ENCODE results near the gene BPIFB1.

BPIFB1 gene

DNA sequence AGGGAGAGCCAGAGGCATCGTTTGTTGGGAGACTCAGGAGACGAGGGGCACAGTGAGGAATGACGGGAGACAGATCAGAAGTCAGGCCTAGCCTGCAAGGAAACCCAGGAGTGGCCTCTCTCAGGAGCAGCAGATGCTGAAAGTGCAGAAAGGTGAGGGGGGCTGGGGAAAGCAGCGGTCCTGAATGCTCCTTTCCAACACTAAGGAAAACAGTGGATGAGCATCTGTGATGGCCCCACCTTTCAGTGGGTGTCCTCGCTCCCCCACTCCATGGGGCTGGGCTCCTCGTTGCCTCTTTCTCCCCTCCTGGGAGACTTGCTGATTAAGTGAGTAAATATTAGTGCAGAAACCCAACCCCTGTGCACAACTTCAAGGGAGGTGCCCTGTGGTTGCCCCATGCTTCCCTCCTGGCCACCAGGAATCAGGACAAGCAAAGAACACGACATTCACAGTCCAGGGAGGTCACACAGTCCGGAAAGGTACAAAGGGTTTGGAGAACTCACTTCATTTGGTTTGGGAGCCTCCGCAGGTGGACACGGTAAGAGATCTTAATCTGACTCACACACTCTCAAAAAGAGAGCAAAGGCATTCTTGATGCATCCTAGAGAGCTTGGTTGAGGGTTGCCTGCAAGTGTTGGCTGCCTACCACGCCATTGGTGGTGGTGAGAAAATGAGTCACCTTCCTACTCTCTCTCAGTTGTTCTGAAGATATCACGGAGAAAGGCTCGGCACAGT lies 9.7 kb upstream of the BPIFB1 start:
- no peak for DNase-seq

GRCh38 chr20:33275215-33275614 lies 7.8 kb upstream of the BPIFB1 start:
- DNase-seq, result no peak

DNA sequence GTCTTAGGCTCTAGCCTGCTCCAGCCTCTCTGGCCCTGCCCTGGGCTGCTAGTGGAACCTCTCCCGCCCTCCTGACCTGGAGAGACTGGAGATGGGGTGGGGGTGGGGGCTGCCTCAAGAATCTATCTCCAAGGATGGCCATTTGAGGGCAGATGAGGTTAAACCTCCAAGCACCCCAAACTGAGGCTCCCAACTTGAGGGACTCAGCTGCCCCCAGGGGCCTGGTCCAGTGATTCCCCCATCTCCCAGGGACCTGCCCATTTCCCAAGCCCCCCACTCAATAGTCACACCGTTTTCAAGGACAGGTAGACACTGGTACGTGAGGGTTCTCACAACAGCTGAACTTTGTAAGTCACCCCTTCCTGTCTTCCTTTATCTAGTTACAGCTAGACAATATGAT lies 7.1 kb upstream of the BPIFB1 start:
- DNase-seq, result no peak

GRCh38 chr20:33276303-33277113 lies 6.5 kb upstream of the BPIFB1 start:
- DNase-seq, result no peak

DNA sequence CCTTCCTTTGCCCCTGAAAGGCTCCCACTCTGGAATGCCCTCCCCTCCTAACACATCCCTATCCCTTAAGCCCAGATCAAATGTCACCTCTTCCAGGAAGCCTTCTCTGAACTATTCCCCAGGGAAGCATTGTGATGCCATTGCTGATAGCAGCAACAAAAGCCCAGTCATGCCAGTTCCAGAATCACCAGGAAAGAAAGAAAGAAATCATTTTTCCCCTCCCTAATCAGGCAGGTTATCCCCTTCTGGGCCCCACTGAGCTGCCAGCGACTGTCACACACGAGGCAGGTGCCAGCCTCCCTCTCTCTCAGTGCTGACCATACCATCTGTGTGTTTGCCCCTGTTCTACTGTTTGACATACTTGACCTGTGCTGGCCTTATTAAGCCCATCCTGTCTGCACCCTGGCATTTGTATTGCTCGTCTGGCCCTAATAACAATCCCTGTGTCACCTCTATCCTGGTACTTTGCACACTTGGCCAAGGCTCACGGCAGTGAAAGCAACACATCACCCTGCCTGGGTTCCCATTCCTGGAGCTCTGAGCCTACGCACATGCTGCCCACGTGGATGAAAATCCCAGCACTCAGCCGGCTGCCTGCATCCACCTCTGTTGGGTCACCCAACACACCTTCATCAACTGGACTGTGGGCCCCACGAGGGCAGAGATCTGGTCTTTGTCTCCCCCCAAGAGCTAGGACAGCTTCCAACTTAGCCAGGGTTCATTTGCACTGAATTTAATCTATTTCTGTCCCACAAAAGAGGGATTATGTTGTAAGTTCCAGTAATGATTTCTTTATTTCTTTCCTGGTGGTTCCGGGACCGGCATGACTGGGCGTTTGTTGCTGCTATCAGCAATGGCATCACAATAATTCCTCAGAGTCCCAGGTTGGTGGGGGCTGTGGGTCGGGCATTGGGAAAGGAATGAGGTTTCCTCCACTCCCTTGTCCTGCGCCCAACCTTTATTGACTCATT lies 5.3 kb upstream of the BPIFB1 start:
- DNase-seq, result no peak

- DNase-seq, result no peak
Measured at GRCh38 chr20:33278700-33279099, 4.3 kb upstream of the BPIFB1 start.

- DNase-seq, result no peak
Measured at GRCh38 chr20:33279261-33279910, 3.6 kb upstream of the BPIFB1 start.

DNA sequence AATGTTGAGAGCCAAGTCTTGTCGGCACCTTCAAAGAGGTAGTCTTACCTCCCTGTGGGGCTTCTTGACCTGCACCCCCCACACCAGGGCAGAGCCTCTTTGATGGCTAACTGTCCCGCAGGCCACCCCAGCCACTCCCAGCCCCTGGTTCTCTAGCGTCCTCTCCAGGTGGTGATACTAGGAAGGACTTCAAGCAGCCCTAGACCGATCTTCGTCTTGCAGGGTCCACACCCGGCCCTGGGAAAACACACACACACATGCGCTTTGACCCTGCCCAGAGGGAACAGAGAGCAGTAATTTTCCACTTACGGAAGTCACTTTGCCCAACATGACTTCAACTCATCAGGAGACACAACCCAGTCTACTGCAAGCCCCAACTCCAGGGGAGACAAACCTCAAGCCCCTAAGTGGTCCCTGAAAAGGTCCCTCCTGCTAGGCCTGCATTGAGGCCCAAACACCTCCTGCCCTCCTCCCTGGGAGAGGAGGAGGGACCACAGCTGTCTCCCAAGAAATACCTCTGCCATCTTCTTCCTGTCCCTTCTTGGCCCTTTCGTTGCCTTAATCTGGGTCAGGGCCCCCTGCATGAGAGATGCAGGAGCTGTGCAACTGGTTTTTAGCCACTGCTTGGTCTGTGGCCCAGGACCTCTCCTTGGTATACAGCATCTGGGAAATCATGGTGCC lies 2.9 kb upstream of the BPIFB1 start:
- no peak for DNase-seq

- no peak for DNase-seq
Measured at GRCh38 chr20:33280775-33281174, 2.2 kb upstream of the BPIFB1 start.

DNA sequence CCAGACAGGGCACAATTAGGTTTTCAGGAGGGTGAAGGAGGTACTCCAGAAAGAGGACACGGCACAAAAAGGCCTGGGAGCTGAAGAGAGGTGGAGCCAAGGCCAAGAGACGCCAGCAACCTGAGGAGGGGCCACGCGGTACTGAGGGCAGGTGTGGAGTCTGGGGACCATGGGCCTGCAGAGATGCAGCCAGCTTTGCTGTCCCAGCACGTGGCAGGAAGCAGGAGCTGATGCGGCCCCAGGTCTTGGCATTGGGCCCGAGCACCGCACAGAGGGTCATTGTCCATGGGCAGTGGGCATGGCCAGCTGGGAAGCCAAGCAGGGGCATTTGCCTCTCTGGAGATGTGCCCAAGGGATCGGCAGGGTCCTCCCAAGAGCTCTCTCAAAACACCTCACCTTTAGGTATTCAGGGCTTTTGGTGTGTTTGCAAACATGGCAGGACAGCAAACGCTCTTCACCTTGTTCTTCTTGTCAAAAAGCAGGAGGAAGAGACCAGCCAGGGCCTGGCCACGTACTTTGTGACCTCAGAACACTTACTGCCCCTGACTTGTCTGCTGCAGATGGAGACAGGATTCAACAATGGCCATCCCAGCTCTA lies 1.4 kb upstream of the BPIFB1 start:
- no peak for DNase-seq

- no peak for DNase-seq
Measured at GRCh38 chr20:33282196-33282934, 649 bp upstream of the BPIFB1 start.

DNA sequence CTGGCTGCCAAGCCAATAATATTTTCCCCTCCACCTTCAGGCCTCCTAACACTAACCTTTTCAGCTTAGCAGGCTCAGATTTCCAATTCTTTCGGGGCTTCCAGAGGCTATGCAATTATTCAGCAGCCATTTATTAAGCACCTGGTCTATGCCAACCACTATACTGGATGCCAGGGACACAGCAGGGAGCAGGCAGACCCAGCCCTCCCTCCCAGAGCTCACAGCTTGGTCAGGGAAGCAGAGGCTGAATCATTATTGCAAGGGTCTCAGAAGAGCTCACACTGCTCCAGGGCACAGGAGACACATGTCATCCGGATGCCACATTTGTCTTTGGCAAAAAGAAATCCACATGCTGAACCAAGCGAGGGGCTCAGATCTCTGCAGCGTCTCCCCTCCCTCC lies 1.3 kb downstream of the BPIFB1 start:
- no peak for DNase-seq

DNA sequence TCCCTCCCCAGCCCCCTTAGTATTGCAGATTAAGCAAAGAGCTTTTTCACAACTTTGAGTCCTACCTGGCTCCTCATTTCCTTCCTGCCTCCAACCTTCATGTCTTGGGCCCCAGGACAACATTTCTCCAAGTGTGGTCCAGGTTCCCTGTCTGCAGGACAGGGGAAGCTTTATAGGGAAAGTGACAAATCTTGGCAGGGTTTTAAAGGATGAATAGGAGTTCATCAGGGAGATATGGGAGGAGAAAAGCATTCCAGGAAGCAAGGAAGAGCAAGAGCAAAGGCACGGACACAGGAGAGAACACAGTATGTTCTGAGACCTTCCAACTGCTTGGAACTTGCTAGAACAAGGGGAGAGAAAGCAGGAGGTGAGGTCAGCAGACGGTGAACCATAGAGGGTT lies 1.9 kb downstream of the BPIFB1 start:
- DNase-seq, result no peak

DNA sequence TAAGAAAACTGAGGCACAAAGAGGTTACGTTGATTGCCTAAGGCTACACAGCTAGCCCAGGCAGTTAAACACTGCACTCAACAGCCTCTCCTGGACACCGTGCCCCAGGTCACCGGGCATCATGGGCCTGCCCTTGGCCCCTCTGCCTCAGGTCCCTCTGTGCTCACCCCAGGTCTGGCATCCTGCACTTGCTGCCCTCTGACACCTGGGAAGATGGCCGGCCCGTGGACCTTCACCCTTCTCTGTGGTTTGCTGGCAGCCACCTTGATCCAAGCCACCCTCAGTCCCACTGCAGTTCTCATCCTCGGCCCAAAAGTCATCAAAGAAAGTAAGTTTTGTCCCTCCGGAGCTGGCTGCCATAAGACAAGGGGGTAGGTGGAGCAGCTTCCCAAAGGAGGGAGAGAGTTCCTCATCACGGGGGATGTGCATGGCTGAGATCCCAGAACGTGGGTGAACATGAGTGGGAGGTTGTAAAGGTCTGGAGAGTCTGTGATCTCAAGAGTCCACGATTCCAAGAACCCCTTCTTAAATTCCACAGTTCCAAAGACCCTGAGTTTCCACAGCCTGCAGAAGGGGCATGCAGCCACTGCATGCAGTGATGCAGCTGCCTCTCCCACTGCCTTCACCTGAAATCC lies 3.0 kb downstream of the BPIFB1 start:
- DNase-seq, result no peak

- DNase-seq, result no peak
Measured at GRCh38 chr20:33287884-33288283, 4.9 kb downstream of the BPIFB1 start.

DNA sequence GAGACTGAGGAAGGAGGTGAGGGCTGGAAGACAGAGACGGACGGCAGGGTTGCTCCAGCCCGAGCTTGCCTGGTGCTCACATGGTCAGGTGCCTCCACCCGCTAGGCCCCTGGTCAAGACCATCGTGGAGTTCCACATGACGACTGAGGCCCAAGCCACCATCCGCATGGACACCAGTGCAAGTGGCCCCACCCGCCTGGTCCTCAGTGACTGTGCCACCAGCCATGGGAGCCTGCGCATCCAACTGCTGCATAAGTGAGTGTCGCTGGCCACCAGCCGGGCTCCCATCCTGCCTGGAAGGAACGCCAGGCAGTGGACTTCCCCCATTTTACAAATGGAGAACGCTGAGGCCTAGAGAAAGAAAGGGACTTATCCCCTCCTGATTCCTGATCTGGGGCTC lies 7.8 kb downstream of the BPIFB1 start:
- DNase-seq, result no peak

DNA sequence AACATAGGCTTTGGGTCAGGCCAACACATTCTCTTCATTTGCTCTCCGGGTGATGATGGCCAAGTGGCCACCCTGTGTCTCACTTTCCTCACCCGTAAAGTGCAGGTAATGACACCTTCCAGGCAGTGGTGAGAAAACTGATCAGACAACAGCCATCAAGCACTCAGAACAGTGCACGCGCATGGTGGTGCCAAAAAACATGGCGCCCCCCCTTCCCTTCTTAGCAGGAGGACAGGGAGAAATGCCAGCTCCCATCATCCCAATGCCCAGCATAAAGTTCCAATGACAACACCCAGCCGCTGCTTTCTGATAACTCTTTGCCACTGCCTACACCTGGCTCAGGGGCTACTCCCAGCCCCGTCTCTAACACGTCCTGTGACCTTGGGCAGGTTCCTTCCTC lies 8.4 kb downstream of the BPIFB1 start:
- DNase-seq, result no peak

GRCh38 chr20:33291830-33292355 lies 8.9 kb downstream of the BPIFB1 start:
- DNase-seq, result peak; percentile 43 to 78

DNA sequence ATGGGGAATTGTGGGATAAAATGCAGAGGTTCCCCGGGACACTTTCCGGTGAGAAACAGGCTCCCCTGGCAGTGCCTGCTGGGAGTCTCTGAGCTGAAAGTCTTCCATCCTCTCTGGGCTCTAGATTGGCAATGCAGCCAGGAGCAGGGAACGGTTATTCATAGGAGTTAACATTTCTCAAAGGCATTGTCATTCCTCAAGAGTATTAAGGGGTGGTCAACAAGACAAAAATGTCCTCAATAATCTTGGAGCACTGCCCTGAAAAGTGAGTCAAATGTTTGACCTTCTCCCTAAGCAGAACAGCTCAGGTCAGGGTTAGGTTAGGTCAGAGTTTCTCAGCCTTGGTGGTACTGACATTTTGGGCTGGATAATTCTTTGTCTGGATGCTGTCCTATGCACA lies 13.2 kb downstream of the BPIFB1 start:
- no peak for DNase-seq

- DNase-seq, result no peak
Measured at GRCh38 chr20:33298391-33298790, 15.4 kb downstream of the BPIFB1 start.

Measured in NCI-H1930 (cell line).